Upper lobe of left lung (tissue), 6 donors: ENCODE results near the gene PDZK1. TPM values are rescaled to one million over a fixed set of nuclear protein-coding genes. Genes with fewer than 3 reads are reported as not detected.

Source experiments
- ATAC-seq, 2 donors: fragments of 200-7000 bp; cut with Tn5 transposase; one replicate each; pipeline ENCODE4 v1.9.1; 2022; ENCODE audit warnings: mild to moderate bottlenecking in 2 of 2, moderate library complexity in 2 of 2; ENCODE audit not compliant: low FRiP score in 2 of 2
- DNase-seq, 2 donors: peaks; one replicate each; pipeline ENCODE4 v3.0.0-alpha.2; 2019 to 2020
- H3K27ac ChIP-seq, 4 donors: fragments of 200-600 bp; sonication (generic); one replicate each; pipeline ENCODE4 v1.5.1; 2016 to 2019
- H3K27me3 ChIP-seq, 4 donors: fragments of 200-600 bp; sonication (generic); one replicate each; pipeline ENCODE4 v1.5.1; 2017 to 2019
- H3K36me3 ChIP-seq, 4 donors: fragments of 200-600 bp; sonication (generic); one replicate each; pipeline ENCODE4 v1.5.1; 2016 to 2019
- H3K4me1 ChIP-seq, 4 donors: fragments of 200-600 bp; sonication (generic); one replicate each; pipeline ENCODE4 v1.5.1; 2018 to 2019
- H3K4me3 ChIP-seq, 4 donors: fragments of 200-600 bp; sonication (generic); one replicate each; pipeline ENCODE4 v1.5.1; 2017 to 2019; ENCODE audit warnings: mild to moderate bottlenecking in 2 of 4, moderate library complexity in 1 of 4
- H3K9me3 ChIP-seq, 4 donors: fragments of 200-600 bp; sonication (generic); one replicate each; pipeline ENCODE4 v1.5.1; 2018 to 2019
- EP300 ChIP-seq, 4 donors: sonication (generic); formaldehyde crosslinking; IDR thresholded peaks; one replicate each; pipeline ENCODE4 v1.5.1; 2017; ENCODE audit warnings: antibody characterized with exemption in 4 of 4, control low read depth in 2 of 4
- POLR2A ChIP-seq, 4 donors: fragments of 450-650 bp; IDR thresholded peaks; one replicate each; pipeline ENCODE4 v1.5.1; 2016 to 2017; ENCODE audit warnings: antibody characterized with exemption in 4 of 4, mild to moderate bottlenecking in 2 of 4
- POLR2AphosphoS5 ChIP-seq, 2 donors: sonication (generic); formaldehyde crosslinking; IDR thresholded peaks; one replicate each; pipeline ENCODE4 v1.5.1; 2017; ENCODE audit warnings: antibody characterized with exemption in 2 of 2
- WGBS, 2 donors: methylation state at CpG; one replicate each; pipeline ENCODE4 v1.1.5; 2017 to 2018; 5-methylcytosine and 5-hydroxymethylcytosine counted together
- total RNA-seq, 6 donors: library from RNA; depleted of rRNA in 4 of 6; stranded (reverse); fragments of >200 nt in 4 of 6; gene quantifications; one replicate each; pipeline versions ENCODE4 v1.1.0 to v1.2.1, GENCODE V29; 2016 to 2021
- TF ChIP-seq, protein P1 (sequence below), 6 experiments: fragments of 450-650 bp in 4 of 6; fragments of 200-600 bp in 2 of 6; sonication (generic) in 2 of 6; IDR thresholded peaks; one replicate each; pipeline ENCODE4 v1.5.1; 2016 to 2019; ENCODE audit warnings: antibody characterized with exemption in 6 of 6
- donor health status: DM: no; HTN: no; CAD: no; lungs with moderate emphysema.
- donor health status: DM: no; HTN: yes; CAD: no; lungs with severe emphysema.

PDZK1 gene
- total RNA-seq, 6 donors from 2014 or later = 0.31 to 0.49 TPM; not detected in 4

DNA sequence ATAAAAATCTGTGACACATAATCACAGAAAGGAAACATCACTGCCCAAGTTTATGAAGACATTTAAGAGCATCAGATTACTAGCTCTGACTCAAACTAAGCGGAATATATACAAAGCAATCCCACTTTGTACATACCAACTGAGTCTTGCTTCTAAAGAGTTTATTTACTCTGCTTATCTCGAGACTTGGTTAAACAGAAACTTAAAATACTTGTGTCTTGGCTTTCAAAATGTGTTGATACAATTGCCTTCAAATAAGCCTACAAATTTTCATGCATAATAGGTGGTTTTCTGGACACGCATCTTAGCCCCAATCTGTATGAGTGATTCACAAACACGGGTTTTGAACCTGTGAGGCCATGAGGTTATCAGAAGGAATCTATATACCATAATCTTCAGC, 33.1 kb upstream of the PDZK1 start:
- peaks cover 12 to 50% (median 25%) of the 10 kb centered on the region in 4 donors for H3K36me3 ChIP-seq
- peak in 1 of 2 donors; percentile 73 for ATAC-seq
- no peaks in the 10 kb centered on the region for H3K27me3 ChIP-seq
- H3K4me1 ChIP-seq = peaks cover 0 to 4% (median 0%) of the 10 kb centered on the region in 4 donors
- WGBS, 2 donors = 58 to 60% methylated on average over 4 of the region's 4 CpGs
- TF ChIP-seq POLR2AphosphoS5 (IDR thresholded peaks at IDR 0.05) = no peak
- TF ChIP-seq, protein P1, sequence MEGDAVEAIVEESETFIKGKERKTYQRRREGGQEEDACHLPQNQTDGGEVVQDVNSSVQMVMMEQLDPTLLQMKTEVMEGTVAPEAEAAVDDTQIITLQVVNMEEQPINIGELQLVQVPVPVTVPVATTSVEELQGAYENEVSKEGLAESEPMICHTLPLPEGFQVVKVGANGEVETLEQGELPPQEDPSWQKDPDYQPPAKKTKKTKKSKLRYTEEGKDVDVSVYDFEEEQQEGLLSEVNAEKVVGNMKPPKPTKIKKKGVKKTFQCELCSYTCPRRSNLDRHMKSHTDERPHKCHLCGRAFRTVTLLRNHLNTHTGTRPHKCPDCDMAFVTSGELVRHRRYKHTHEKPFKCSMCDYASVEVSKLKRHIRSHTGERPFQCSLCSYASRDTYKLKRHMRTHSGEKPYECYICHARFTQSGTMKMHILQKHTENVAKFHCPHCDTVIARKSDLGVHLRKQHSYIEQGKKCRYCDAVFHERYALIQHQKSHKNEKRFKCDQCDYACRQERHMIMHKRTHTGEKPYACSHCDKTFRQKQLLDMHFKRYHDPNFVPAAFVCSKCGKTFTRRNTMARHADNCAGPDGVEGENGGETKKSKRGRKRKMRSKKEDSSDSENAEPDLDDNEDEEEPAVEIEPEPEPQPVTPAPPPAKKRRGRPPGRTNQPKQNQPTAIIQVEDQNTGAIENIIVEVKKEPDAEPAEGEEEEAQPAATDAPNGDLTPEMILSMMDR (IDR thresholded peaks at IDR 0.05) = no peak
- no peak for TF ChIP-seq EP300 (IDR thresholded peaks at IDR 0.05)
- no peak for TF ChIP-seq POLR2A (IDR thresholded peaks at IDR 0.05)
- H3K4me3 ChIP-seq = no peak overlapping the region
- no peaks in the 10 kb centered on the region for H3K9me3 ChIP-seq
- no peak for DNase-seq
- H3K27ac ChIP-seq = no peak overlapping the region

GRCh38 chr1:145736191-145736590, 29.0 kb upstream of the PDZK1 start:
- H3K27ac ChIP-seq = no peak overlapping the region
- peaks cover 0 to 4% (median 0%) of the 10 kb centered on the region in 4 donors for H3K4me1 ChIP-seq
- DNase-seq = no peak
- H3K4me3 ChIP-seq = no peak overlapping the region
- H3K36me3 ChIP-seq = peaks cover 0 to 9% (median 3%) of the 10 kb centered on the region in 4 donors
- WGBS, 2 donors = 92 to 96% methylated on average over 1 of the region's 1 CpG
- no peaks in the 10 kb centered on the region for H3K9me3 ChIP-seq
- ATAC-seq = no peak
- no peaks in the 10 kb centered on the region for H3K27me3 ChIP-seq
- TF ChIP-seq POLR2AphosphoS5 (IDR thresholded peaks at IDR 0.05) (no peak), POLR2A (IDR thresholded peaks at IDR 0.05) (no peak), EP300 (IDR thresholded peaks at IDR 0.05) (no peak)
- TF ChIP-seq, protein P1 (IDR thresholded peaks at IDR 0.05) = no peak

DNA sequence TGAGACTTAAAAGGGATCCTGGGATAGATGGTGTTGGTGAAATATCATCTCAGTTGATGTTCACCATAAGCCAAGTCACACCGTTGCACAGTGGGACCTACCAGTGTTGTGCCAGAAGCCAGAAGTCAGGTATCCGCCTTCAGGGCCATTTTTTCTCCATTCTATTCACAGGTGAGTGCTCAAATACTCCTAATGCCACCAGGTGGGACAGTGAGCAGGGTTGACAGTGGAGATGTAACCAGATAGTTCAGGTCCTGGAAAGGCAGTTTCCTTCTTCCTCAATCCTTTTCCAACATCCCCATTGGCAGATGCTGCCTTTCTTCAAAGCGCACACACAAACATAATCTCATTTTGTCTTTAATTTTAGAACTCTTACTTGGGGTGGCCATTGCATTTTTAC, 23.7 kb upstream of the PDZK1 start:
- TF ChIP-seq POLR2AphosphoS5 (IDR thresholded peaks at IDR 0.05) (no peak), POLR2A (IDR thresholded peaks at IDR 0.05) (no peak), EP300 (IDR thresholded peaks at IDR 0.05) (no peak)
- TF ChIP-seq, protein P1 (IDR thresholded peaks at IDR 0.05) = no peak
- no peak for DNase-seq
- H3K36me3 ChIP-seq = no peaks in the 10 kb centered on the region

GRCh38 chr1:145730467-145730866, 23.3 kb upstream of the PDZK1 start:
- no peak for TF ChIP-seq POLR2AphosphoS5 (IDR thresholded peaks at IDR 0.05)
- TF ChIP-seq POLR2A (IDR thresholded peaks at IDR 0.05) = no peak
- TF ChIP-seq, protein P1 (IDR thresholded peaks at IDR 0.05) = no peak
- no peak for TF ChIP-seq EP300 (IDR thresholded peaks at IDR 0.05)
- H3K27me3 ChIP-seq = no peaks in the 10 kb centered on the region
- H3K9me3 ChIP-seq = no peaks in the 10 kb centered on the region
- H3K36me3 ChIP-seq = no peaks in the 10 kb centered on the region
- DNase-seq = no peak
- H3K4me1 ChIP-seq = no peaks in the 10 kb centered on the region
- no peak for ATAC-seq
- 82 to 84% methylated on average over 4 of the region's 4 CpGs for WGBS, 2 donors
- H3K27ac ChIP-seq = no peak overlapping the region
- no peak overlapping the region for H3K4me3 ChIP-seq

More for the DNA sequence above, 23.7 kb upstream of the PDZK1 start:
- ATAC-seq = no peak
- H3K4me1 ChIP-seq = no peaks in the 10 kb centered on the region
- H3K4me3 ChIP-seq = no peak overlapping the region
- H3K27ac ChIP-seq = no peak overlapping the region
- H3K27me3 ChIP-seq = no peaks in the 10 kb centered on the region
- no peaks in the 10 kb centered on the region for H3K9me3 ChIP-seq
- WGBS, 2 donors = 86 to 98% methylated on average over 3 of the region's 3 CpGs

DNA sequence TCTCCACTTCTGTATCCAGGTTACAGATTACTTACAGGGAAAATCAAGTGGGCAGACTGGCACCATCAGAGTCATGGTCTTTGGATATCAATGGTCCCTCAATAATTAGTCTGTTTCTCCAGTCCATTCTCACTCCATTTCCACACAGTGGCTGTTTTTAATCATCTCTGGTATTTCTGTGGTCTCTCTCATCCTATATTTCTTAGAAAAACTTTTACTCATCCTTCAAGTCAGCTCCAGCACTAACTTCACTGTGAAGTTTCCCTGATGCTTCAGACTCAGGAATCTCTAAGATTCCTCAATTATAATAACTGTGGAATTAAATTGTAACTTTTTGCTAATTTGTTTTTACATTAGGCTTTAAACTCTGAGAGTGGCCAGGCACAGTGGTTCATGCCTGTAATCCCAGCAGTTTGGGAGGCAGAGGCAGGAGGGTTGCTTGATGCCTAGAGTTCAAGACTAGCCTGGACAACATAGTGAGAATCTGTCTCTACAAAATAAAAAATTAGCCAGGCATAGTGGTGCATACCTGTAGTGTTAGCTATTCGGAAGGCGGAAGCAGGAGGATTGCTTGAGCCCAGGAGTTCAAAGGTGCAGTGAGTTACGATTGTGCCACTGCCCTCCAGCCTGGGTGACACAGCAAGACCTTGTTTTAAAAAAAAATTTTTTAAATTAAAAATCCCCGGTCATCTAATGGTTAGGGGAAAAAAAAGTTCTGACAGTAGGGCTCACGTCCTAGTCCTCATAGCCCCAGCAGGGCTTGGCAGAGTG, 22.7 kb upstream of the PDZK1 start:
- ATAC-seq (no peak), DNase-seq (no peak)
- Histone ChIP-seq H3K4me1 (no peaks in the 10 kb centered on the region), H3K27me3 (no peaks in the 10 kb centered on the region), H3K27ac (no peak overlapping the region), H3K36me3 (no peaks in the 10 kb centered on the region), H3K4me3 (no peak overlapping the region), H3K9me3 (no peaks in the 10 kb centered on the region)
- WGBS, 2 donors = 91 to 93% methylated on average over 5 of the region's 5 CpGs
- TF ChIP-seq EP300 (IDR thresholded peaks at IDR 0.05) = no peak
- TF ChIP-seq POLR2A (IDR thresholded peaks at IDR 0.05) = no peak
- TF ChIP-seq POLR2AphosphoS5 (IDR thresholded peaks at IDR 0.05) = no peak
- TF ChIP-seq, protein P1 (IDR thresholded peaks at IDR 0.05) = no peak
